ENCODE data around the gene SIPA1L3. TPM values are rescaled to one million over a fixed set of nuclear protein-coding genes. Genes with fewer than 3 reads are reported as not detected.

The SIPA1L3 gene
- total and polyA plus RNA-seq, 12 donors: 2.2 to 24.1 (median 11.8) TPM

DNA sequence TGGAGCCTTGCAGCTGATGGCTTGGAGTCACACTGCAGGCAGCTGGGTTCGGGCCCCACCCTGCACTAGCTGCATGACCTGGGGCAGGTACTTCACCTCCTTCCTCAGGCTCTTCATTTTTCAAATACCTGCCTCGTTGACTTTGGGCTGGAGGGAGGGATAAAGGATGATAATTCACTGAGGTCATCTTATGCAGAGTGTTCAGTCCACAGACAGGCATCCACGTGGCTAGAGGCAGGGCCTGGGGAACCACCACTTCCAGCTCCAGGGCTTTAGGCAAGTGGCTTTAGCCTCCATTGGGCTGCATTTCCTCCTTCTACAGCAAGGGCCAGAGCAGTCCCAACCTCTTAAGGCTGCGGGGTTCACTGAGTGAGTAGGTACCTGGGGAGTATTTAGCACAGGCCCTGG lies 84.8 kb downstream of the SIPA1L3 start:
- Histone ChIP-seq H3K27me3 (no peaks in the 10 kb centered on the region), H3K27ac (no peak overlapping the region), H3K36me3 (replicated peaks in 1 of 2) (no peaks in the 10 kb centered on the region), H3K4me1 (replicated peaks in 1 of 2) (no peaks in the 10 kb centered on the region), H3K4me3 (no peak overlapping the region), H3K9me3 (replicated peaks in 1 of 3) (no peaks in the 10 kb centered on the region)
- 71 to 86% (median 84%) methylated on average over 1 to 4 of the region's 4 CpGs for WGBS, 4 donors
- intact Hi-C loops (cut with DNase I): no loop called here
- no peak for TF ChIP-seq POLR2A (IDR thresholded peaks at IDR 0.05)
- TF ChIP-seq, protein P1, sequence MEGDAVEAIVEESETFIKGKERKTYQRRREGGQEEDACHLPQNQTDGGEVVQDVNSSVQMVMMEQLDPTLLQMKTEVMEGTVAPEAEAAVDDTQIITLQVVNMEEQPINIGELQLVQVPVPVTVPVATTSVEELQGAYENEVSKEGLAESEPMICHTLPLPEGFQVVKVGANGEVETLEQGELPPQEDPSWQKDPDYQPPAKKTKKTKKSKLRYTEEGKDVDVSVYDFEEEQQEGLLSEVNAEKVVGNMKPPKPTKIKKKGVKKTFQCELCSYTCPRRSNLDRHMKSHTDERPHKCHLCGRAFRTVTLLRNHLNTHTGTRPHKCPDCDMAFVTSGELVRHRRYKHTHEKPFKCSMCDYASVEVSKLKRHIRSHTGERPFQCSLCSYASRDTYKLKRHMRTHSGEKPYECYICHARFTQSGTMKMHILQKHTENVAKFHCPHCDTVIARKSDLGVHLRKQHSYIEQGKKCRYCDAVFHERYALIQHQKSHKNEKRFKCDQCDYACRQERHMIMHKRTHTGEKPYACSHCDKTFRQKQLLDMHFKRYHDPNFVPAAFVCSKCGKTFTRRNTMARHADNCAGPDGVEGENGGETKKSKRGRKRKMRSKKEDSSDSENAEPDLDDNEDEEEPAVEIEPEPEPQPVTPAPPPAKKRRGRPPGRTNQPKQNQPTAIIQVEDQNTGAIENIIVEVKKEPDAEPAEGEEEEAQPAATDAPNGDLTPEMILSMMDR (IDR thresholded peaks at IDR 0.05): no peak
- no peak for DNase-seq

DNA sequence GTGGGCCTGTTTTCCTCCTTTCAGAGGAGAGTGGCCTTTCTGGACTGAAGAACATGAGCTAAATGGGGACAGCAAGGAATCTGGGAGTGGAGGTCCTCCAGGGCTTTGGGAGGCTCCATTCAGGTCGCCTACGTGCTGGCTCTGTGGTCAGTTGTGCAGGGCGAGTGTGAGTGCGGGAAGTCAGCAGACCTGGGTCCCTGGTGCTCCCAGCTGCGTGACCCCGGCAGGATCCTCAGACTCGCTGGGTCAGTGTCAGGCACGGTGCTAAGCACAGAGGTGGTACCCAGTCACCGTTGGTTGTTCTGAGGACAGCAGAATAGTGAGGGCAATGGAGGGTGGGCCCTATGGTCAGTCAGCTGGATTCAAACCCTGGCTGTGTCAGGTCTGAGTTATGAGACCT lies 85.8 kb downstream of the SIPA1L3 start:
- H3K4me1 ChIP-seq (replicated peaks in 1 of 2): peaks cover 0 to under 1% of the 10 kb centered on the region in 2 donors
- DNase-seq: no peak
- no peaks in the 10 kb centered on the region for H3K9me3 ChIP-seq (replicated peaks in 1 of 3)
- TF ChIP-seq, protein P1 (IDR thresholded peaks at IDR 0.05): no peak
- TF ChIP-seq POLR2A (IDR thresholded peaks at IDR 0.05): no peak
- intact Hi-C loops (cut with DNase I): no loop called here
- no peak overlapping the region for H3K27ac ChIP-seq
- H3K4me3 ChIP-seq: no peak overlapping the region
- H3K36me3 ChIP-seq (replicated peaks in 1 of 2): no peaks in the 10 kb centered on the region
- 94 to 98% (median 97%) methylated on average over 4 to 9 of the region's 9 CpGs for WGBS, 4 donors
- no peaks in the 10 kb centered on the region for H3K27me3 ChIP-seq

DNA sequence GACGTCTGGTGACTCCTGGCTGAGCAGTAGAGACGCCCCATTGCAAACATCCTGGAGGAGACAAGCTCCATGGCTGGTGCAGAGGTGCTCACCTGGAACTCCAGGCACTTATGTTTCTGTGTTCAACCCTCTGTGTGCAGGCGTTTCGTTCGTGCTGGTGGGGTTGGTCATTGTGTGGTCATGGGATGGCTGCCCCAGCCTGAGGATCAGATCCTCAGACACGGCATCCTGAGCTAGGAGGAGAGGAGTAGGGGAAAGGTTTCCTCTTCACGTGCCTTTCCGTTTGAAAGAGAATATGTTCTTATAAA lies 87.8 kb downstream of the SIPA1L3 start:
- no peak for DNase-seq
- no peak overlapping the region for H3K27ac ChIP-seq
- intact Hi-C loops (cut with DNase I): no loop called here
- TF ChIP-seq, protein P1 (IDR thresholded peaks at IDR 0.05): no peak
- TF ChIP-seq POLR2A (IDR thresholded peaks at IDR 0.05): no peak
- no peak overlapping the region for H3K4me3 ChIP-seq
- H3K4me1 ChIP-seq (replicated peaks in 1 of 2): peaks cover 0 to 8% of the 10 kb centered on the region in 2 donors
- 83 to 91% (median 85%) methylated on average over 8 of the region's 8 CpGs for WGBS, 4 donors
- no peaks in the 10 kb centered on the region for H3K27me3 ChIP-seq
- H3K36me3 ChIP-seq (replicated peaks in 1 of 2): no peaks in the 10 kb centered on the region
- no peaks in the 10 kb centered on the region for H3K9me3 ChIP-seq (replicated peaks in 1 of 3)

DNA sequence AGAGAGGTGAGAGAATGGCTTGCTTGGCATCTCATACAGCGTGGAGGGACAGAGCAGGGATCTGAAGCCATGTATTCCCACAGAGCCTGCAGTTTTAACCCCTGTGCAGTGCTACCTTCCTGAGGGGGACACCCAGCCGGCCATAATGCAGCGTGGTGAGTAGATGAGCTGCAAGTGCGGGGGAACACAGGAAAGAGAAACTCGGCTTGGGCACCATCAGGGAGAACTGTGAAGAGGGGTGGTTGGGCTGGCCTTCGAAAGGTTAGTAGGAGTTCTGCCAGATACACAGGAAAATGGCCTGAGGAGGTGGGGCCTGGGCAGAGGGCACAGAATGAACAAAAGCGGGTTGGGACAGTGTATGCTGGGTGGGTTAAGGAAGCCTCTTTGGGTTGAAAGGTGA lies 88.3 kb downstream of the SIPA1L3 start:
- WGBS, 4 donors: 93 to 97% (median 95%) methylated on average over 7 of the region's 7 CpGs
- TF ChIP-seq, protein P1 (IDR thresholded peaks at IDR 0.05): no peak
- no peak for TF ChIP-seq POLR2A (IDR thresholded peaks at IDR 0.05)
- Histone ChIP-seq H3K27ac (no peak overlapping the region), H3K4me3 (no peak overlapping the region), H3K27me3 (no peaks in the 10 kb centered on the region), H3K9me3 (replicated peaks in 1 of 3) (no peaks in the 10 kb centered on the region), H3K36me3 (replicated peaks in 1 of 2) (no peaks in the 10 kb centered on the region), H3K4me1 (replicated peaks in 1 of 2) (peaks cover 0 to 8% of the 10 kb centered on the region in 2 donors)
- DNase-seq: no peak
- intact Hi-C loops (cut with DNase I): no loop called here

Data from adrenal gland (tissue), 12 donors.